BLaER1 treated with 17β-estradiol and CSF1 and Interleukin-3, amounts not matched to agents 10 nM and 100 nM (cell line): ENCODE data around the gene PCGF2.

Source experiments
- H3K27ac ChIP-seq, 11 experiments: shearing (Covaris generic); formaldehyde crosslinking; 2 replicates each; pipeline ENCODE4 v1.8.1; 2022
- H3K27me3 ChIP-seq, 11 experiments: shearing (Covaris generic); formaldehyde crosslinking; 2 replicates each; pipeline ENCODE4 v1.8.1; 2022
- H3K36me3 ChIP-seq, 11 experiments: shearing (Covaris generic); formaldehyde crosslinking; 2 replicates each; pipeline ENCODE4 v1.8.1; 2022
- H3K4me1 ChIP-seq, 10 experiments: shearing (Covaris generic); formaldehyde crosslinking; 2 replicates each; pipeline ENCODE4 v1.8.1; 2022
- H3K4me2 ChIP-seq, 11 experiments: shearing (Covaris generic); formaldehyde crosslinking; 2 replicates each; pipeline ENCODE4 v1.8.1; 2022
- H3K4me3 ChIP-seq, 10 experiments: shearing (Covaris generic); formaldehyde crosslinking; 2 replicates each; pipeline ENCODE4 v1.8.1; 2022
- H3K9ac ChIP-seq, 11 experiments: shearing (Covaris generic); formaldehyde crosslinking; 2 replicates each; pipeline ENCODE4 v1.8.1; 2022
- H3K9me3 ChIP-seq, 11 experiments: shearing (Covaris generic); formaldehyde crosslinking; replicated peaks in 1 of 11; 2 replicates each; pipeline ENCODE4 v1.8.1; 2022
- H4K20me1 ChIP-seq, 11 experiments: shearing (Covaris generic); formaldehyde crosslinking; 2 replicates each; pipeline ENCODE4 v1.8.1; 2022
- Cebpa-rat ChIP-seq, 11 experiments: shearing (Covaris generic); IDR thresholded peaks; 2 replicates each; pipeline ENCODE4 v1.8.1; 2022

Gene PCGF2

DNA sequence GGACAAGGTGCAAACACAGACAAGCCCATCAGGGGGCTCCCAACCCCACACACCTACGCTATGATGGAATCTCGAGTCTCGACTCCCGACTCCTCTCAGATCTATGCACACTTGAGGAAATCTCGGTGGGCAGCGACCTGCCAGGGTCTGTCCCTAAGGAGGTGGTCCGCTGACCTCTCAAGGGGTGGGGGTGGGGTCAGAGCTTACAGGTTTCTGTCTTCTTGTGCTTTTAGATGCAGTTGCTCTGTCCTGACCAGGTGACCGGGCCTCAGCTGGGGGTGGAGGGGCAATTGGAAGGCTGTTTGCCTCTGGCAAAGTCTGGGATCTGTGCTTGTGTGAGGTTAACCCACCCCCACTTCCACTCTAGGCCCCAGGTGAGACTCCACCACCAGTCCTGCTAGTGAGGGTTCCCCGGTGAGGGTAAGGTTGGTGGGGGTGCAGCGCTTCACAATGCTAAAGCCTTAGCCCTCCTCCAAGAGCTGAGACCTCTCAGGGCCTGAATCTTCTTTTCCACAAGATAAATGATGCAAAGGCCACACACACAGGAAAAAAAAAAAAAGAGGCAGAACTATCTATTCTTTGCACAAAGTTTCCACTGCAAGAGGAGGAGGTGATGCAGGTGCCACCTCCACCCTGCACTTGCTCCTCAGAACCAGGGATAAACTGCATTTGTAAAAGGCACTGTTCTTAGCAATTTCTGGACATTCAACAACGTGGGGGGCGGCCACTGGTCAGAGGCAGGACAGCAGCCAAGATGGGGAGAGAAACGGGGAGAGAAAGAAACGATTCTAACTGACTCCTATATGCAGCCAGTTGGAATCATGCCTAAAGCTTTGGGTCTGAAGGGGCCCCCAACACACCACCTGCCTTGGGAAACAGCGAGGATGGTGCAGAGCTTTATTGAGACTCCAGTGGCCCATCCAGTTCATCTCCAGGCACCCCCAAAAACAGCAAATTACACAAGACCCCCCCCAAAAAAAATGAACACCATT is 13.9 kb downstream of the PCGF2 start:
- Histone ChIP-seq H3K9ac (peak overlapping the region in 1 of 11 experiments; percentile 3; a peak in 3 of 22 replicates), H3K36me3 (peaks cover 6 to 61% (median 15%) of the 10 kb centered on the region in 11 experiments; a peak in 16 of 22 replicates), H4K20me1 (peaks cover 7 to 62% (median 33%) of the 10 kb centered on the region in 11 experiments; a peak in 17 of 22 replicates), H3K4me3 (no peak overlapping the region), H3K4me2 (peak overlapping the region; percentile 9 to 98 (median 86); a peak in 16 of 22 replicates), H3K9me3 (no peaks in the 10 kb centered on the region), H3K27ac (no peak overlapping the region), H3K4me1 (peaks cover 47 to 87% (median 71%) of the 10 kb centered on the region in 10 experiments), H3K27me3 (no peaks in the 10 kb centered on the region)
- no peak for TF ChIP-seq Cebpa-rat (IDR thresholded peaks at IDR 0.05)

DNA sequence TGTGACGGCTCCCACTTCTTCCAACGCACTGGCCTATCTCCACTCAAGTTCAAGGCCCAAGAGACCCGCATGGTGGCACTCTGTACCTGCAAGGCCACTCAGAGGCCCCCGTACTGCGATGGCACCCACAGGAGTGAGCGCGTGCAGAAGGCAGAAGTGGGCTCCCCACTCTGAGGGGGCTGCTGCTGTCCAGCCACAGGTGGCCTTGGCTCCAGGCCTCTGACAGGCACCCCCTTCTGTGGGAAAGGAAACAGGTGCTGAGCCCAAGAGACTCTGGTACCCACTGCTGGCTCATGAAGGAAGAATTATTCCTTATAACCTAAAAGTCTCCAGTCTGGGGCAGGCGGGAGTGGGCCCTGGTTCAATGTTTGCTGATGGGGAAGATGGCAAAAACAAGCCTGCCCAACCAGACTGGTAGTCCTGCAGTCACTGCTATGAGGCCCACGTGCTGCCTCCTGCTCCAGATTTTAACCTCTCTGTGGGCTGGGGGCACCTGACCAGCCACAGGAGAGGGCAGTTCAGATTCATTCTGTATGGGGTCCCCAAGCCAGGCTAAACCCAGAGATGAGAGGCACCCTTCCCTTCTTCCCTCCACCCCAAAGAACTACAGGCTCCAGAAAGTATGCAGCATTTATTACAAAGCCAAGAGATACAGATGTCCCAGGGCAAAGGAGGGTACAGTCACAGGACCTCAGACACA is 14.7 kb downstream of the PCGF2 start:
- peak overlapping the region in 6 of 11 experiments; percentile 3 to 86 (median 43); a peak in 6 of 22 replicates for H3K9ac ChIP-seq

DNA sequence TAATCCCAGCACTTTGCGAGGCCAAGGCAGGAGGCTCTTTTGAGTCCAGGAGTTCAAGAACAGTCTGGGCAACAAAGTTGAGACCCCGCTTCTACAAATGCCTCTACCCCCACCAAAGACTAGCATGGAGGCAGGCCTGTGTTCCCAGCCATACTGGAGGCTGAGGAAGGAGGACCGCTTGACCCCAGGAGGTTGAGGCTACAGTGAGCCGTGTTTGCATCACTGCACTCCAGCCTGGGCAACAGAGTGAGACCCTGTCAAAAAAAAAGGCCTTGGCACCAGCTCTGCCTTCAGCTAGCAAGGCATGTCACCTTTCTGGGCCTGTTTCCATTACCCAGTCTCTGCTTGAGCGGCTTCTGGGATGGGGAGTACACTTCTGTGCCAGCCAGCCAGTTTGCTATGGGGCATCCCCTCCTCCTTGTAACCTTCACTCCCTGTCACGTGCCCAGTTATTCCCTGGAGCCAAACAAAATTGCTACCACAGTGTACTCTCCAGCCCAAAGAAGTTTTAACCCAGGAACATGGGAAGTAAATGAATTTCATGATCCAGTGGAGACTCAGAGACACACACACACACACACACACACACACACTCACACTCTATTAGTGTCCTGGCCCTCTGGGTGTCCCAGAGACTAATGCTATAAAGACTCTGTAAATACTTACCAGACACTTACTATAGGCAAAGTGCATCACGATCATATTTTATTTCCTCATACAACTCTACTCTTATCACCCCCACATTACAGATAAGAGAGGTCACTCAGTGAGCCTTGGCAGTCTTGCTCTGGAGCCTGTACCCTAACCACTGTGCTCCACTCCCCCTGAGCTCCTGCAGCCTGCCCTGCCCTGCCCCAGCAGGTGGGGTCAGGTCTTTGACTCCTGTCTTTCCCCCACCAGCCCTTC is 15.5 kb downstream of the PCGF2 start:
- peak overlapping the region; percentile 86 to 98 (median 96) for H3K4me2 ChIP-seq

More for the DNA sequence above, 14.7 kb downstream of the PCGF2 start:
- H4K20me1 ChIP-seq, result peaks cover 7 to 55% (median 33%) of the 10 kb centered on the region in 11 experiments; a peak in 17 of 22 replicates
- peaks cover 6 to 53% (median 14%) of the 10 kb centered on the region in 11 experiments; a peak in 15 of 22 replicates for H3K36me3 ChIP-seq
- no peak overlapping the region for H3K4me3 ChIP-seq
- H3K4me2 ChIP-seq, result peak overlapping the region in 10 of 11 experiments; percentile 30 to 98 (median 95); a peak in 20 of 22 replicates
- no peak for TF ChIP-seq Cebpa-rat (IDR thresholded peaks at IDR 0.05)
- H3K9me3 ChIP-seq, result peaks cover 0 to 4% (median 0%) of the 10 kb centered on the region in 11 experiments; a peak in 1 of 22 replicates
- H3K27ac ChIP-seq, result no peak overlapping the region
- no peaks in the 10 kb centered on the region for H3K27me3 ChIP-seq
- peaks cover 56 to 93% (median 75%) of the 10 kb centered on the region in 10 experiments for H3K4me1 ChIP-seq

DNA sequence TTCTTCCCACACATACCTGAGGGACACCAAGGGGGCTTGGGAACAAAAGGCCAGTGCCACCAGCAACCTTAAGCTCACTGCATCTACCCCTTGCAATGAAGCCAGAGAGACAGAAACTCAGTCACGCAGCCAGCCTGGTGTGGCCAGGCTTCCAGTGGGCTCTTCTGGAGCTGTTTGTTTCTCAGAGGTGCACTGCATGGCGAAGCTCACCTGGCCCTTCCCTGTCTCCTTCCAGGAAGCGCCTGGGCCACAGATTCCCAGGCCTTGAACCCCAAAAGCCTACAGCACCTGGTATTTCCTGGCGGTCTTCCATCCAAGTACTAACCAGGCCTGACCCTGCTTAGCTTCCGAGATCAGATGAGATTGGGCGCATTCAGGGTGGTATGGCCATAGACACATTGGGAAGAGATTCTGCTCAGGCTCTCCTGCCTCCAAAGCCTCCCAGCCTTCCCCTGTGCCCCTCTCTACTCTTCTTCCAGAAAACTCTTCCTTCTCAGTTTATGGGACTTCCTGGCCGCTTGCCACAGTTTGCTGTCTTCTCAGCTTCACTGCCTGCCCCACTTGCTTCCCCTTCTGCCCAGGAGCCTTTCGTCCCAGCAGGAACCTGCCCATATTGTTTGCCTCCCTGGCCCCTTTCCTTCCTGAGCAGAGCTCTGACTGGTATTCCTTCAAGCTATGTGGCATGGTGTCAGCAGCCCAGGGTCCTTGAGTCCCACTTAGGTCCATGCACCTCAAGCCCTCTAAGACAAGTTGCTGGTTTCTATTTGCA is 16.4 kb downstream of the PCGF2 start:
- Histone ChIP-seq H3K27ac (peak overlapping the region in 10 of 11 experiments; percentile 61 to 95 (median 90); a peak in 14 of 22 replicates), H3K4me3 (peak overlapping the region; percentile 68 to 86 (median 78)), H4K20me1 (peaks cover 7 to 50% (median 33%) of the 10 kb centered on the region in 11 experiments; a peak in 17 of 22 replicates), H3K9ac (peak overlapping the region; percentile 78 to 87 (median 85); a peak in 21 of 22 replicates), H3K4me1 (peaks cover 73 to 94% (median 84%) of the 10 kb centered on the region in 10 experiments), H3K36me3 (peaks cover 8 to 39% (median 21%) of the 10 kb centered on the region in 11 experiments; a peak in 17 of 22 replicates), H3K27me3 (no peaks in the 10 kb centered on the region), H3K9me3 (peaks cover 0 to 6% (median 0%) of the 10 kb centered on the region in 11 experiments; a peak in 1 of 22 replicates), H3K4me2 (peak overlapping the region; percentile 86 to 98 (median 96))
- TF ChIP-seq Cebpa-rat (IDR thresholded peaks at IDR 0.05), result no peak

More for the DNA sequence above, 15.5 kb downstream of the PCGF2 start:
- Histone ChIP-seq H4K20me1 (peaks cover 7 to 53% (median 33%) of the 10 kb centered on the region in 11 experiments; a peak in 17 of 22 replicates), H3K27ac (peak overlapping the region in 3 of 11 experiments; percentile 89 to 95 (median 94); a peak in 4 of 22 replicates), H3K9ac (peak overlapping the region; percentile 7 to 87 (median 85); a peak in 18 of 22 replicates), H3K36me3 (peaks cover 7 to 47% (median 15%) of the 10 kb centered on the region in 11 experiments; a peak in 17 of 22 replicates), H3K27me3 (no peaks in the 10 kb centered on the region), H3K9me3 (peaks cover 0 to 6% (median 0%) of the 10 kb centered on the region in 11 experiments; a peak in 1 of 22 replicates), H3K4me3 (peak overlapping the region in 6 of 10 experiments; percentile 71 to 86 (median 79); a peak in 6 of 20 replicates), H3K4me1 (peaks cover 64 to 93% (median 76%) of the 10 kb centered on the region in 10 experiments)
- no peak for TF ChIP-seq Cebpa-rat (IDR thresholded peaks at IDR 0.05)

DNA sequence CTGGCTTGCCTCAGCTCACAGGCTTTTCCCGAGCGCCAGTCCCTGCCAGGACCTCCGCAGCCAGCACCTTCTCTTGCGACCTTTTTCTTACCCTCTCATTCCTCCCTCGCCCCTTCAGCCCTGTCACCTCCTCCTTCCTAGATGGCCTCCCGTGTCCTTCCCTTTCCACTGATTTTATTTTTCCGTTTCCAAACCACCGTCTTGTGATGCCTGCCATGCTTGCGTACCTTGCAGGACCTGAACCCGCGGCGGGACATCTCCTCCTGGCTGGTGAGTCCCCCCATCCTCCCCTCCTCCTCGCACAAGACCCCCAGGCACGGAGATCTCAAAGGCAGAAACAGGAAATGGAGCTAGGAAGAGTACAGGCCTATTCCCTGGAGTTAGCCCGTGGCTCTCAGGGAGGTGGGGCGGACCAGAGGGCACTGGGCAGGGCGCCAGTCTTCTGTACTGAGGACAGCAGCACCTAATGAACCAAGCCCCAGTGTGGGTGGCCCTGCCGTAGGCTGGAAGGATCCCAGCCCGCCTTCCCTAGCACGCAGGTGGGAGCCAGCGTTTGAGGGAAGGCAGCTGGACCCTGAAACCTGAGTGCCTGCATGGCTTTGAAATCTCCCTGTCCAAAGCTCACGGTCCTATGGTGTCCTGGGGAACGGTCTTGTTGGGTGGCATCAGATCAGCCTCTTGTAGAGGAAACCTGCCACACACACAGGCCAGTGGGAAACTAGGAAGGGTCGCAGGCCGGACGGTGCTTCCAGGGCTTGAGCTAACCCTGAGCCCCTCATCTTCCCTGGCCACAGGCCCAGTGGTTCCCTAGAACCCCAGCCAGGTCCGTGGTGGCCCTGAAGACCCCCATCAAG is 17.4 kb downstream of the PCGF2 start:
- H3K27me3 ChIP-seq, result no peaks in the 10 kb centered on the region
- TF ChIP-seq Cebpa-rat (IDR thresholded peaks at IDR 0.05), result no peak
- H3K9me3 ChIP-seq, result peaks cover 0 to 6% (median 0%) of the 10 kb centered on the region in 11 experiments; a peak in 1 of 22 replicates
- peaks cover 82 to 96% (median 93%) of the 10 kb centered on the region in 10 experiments for H3K4me1 ChIP-seq
- H3K4me3 ChIP-seq, result peak overlapping the region; percentile 68 to 86 (median 78)
- H3K9ac ChIP-seq, result peak overlapping the region; percentile 78 to 87 (median 85)
- peaks cover 8 to 34% (median 21%) of the 10 kb centered on the region in 11 experiments; a peak in 18 of 22 replicates for H3K36me3 ChIP-seq
- H4K20me1 ChIP-seq, result peaks cover 7 to 43% (median 33%) of the 10 kb centered on the region in 11 experiments; a peak in 17 of 22 replicates
- peak overlapping the region; percentile 86 to 98 (median 96) for H3K4me2 ChIP-seq
- peak overlapping the region; percentile 53 to 95 (median 90); a peak in 21 of 22 replicates for H3K27ac ChIP-seq

DNA sequence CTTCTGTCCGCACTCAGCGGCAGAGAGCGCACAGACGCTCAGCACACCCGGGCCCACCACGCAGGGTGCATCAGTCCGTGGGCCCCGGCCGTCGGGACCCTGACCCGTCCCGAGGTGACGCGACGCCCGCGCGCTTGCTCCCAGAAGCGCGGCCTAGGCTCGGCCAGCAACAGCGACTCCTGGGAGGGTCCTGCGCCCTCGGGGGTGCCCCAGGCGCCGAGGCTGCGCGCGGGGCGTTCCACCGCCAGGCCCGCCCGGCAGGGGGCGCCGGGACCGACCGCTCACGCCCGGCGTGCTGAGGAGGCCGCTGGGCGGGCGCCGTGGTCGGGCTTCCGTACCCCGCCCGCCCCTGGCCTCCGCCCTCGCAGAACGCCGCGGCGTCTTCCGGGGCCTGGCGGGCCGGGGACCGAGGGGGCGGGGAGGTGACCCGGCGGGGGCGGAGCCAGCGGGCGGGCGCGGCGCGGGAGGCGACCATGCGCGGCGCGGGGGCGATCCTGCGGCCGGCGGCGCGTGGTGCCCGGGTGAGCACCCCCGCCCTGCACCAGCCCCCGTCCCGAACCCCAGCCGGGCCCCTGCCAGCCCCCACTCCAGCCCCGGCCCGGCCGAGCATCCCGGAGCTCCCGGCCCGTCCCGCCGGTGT is 18.1 kb downstream of the PCGF2 start, which contains the start of gene CISD3:
CISD3 (plus strand) TSS at position 456 of the 640 bp plus-strand sequence; CDS start at position 474, 18 bp downstream.
- H3K9me3 ChIP-seq, result peaks cover 0 to 6% (median 0%) of the 10 kb centered on the region in 11 experiments; a peak in 1 of 22 replicates
- no peaks in the 10 kb centered on the region for H3K27me3 ChIP-seq
- H3K27ac ChIP-seq, result peak within 1 kb of the TSS; percentile 55 to 95 (median 90)

More for the DNA sequence above, 18.1 kb downstream of the PCGF2 start, which contains the start of gene CISD3:
- Histone ChIP-seq H4K20me1 (peaks cover 3 to 36% (median 31%) of the 10 kb centered on the region in 11 experiments; a peak in 17 of 22 replicates), H3K4me3 (peak within 1 kb of the TSS; percentile 68 to 86 (median 78)), H3K4me1 (peaks cover 89 to 96% (median 94%) of the 10 kb centered on the region in 10 experiments), H3K9ac (peak within 1 kb of the TSS; percentile 78 to 87 (median 85)), H3K4me2 (peak within 1 kb of the TSS; percentile 87 to 98 (median 97)), H3K36me3 (peaks cover 14 to 37% (median 23%) of the 10 kb centered on the region in 11 experiments)
- TF ChIP-seq Cebpa-rat (IDR thresholded peaks at IDR 0.05), result no peak
